GDM1 (cell line): ENCODE results near the gene ARL4A.
"Not testable (repeated sequence)": the region's sequence is repeated elsewhere in the genome, so short reads cannot be mapped to it uniquely, and the experiment has no call there.

ENCODE experiments used
- DNase-seq: peaks from one replicate; lab custom pipeline; 2025; lab: John Stamatoyannopoulos, UW

ARL4A gene

GRCh38 chr7:12670000-12670729 is 17.3 kb upstream of the ARL4A start:
- no peak for DNase-seq

DNA sequence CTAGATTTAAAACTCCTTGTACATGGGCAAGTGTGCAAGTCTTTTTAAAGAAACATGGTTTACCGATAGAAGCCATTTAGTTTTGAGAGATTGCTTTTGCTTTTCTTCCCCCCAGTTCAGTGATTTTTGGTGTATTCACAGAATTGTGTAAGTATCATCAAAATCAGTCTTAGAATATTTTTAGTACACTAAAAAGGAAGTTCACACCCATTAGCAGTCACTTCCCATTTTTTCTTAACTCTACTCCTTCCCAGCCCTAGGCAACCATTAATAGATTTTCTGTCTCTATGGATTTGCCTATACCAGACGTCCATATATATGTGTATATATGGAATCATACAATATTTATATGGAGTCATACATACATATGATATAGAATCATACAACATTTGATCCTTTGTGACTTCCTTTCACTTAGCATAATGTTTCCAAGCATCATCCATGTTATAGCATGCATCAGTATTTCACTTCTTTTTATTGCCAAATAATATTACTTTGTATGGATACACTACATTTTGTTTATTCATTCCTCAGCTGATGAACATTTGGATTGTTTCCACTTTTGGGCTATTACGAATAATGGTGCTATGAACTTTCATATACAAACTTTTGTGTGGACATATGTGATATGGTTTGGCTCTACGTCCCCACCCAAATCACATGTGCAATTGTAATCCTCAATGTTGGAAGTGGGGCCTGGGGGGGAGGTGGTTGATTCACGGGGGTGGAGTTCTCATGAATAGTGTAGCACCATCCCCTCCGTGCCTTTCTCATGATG is 16.5 kb upstream of the ARL4A start:
- DNase-seq: no peak

- DNase-seq: not testable (repeated sequence)
Observed at GRCh38 chr7:12673436-12673835, 14.0 kb upstream of the ARL4A start.

GRCh38 chr7:12674053-12674452 is 13.4 kb upstream of the ARL4A start:
- DNase-seq: no peak

DNA sequence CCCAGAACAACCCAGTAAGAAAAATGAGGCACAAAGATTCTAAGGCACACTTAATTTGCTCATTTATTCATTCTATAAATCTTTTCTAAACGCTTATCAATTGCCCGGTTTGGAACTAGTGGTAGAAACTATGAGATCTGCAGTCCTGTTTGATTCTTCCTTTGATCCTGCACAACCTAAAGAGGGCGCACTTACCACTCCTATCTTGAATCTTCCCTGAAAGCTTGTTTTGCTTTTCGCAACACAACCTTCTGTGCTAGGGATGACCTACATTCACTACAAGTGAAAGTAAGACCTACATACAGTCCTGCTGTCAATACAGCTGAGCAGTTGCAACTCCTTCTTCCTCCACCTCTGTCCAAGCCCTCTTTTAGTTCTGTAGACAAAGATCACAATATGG is 12.6 kb upstream of the ARL4A start:
- DNase-seq: peak; percentile 33

GRCh38 chr7:12683678-12684585 is 3.5 kb upstream of the ARL4A start:
- DNase-seq: no peak

DNA sequence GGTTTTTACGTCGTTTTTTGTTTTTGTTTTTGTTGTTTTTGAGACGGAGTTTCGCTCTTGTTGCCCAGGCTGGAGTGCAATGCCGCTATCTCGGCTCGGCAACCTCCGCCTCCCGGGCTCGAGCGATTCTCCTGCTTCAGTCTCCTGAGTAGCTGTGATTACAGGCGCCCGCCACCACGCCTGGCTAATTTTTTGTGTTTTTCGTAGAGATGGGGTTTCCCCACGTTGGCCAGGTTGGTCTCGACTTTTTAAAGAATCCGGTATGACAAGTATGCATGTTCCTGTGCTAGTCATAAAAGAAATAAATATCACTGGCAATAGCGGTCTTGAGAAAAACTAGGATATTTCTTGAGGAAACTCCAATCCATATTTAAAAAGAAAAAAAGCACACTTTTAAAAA is 2.7 kb upstream of the ARL4A start:
- no peak for DNase-seq

GRCh38 chr7:12685550-12685949 is 1.9 kb upstream of the ARL4A start:
- DNase-seq: peak; percentile 35

GRCh38 chr7:12686234-12686890 is 1.1 kb upstream of the ARL4A start:
- peak; percentile 90 for DNase-seq

- no peak for DNase-seq
Observed at GRCh38 chr7:12687718-12688171, 312 bp downstream of the ARL4A start.

DNA sequence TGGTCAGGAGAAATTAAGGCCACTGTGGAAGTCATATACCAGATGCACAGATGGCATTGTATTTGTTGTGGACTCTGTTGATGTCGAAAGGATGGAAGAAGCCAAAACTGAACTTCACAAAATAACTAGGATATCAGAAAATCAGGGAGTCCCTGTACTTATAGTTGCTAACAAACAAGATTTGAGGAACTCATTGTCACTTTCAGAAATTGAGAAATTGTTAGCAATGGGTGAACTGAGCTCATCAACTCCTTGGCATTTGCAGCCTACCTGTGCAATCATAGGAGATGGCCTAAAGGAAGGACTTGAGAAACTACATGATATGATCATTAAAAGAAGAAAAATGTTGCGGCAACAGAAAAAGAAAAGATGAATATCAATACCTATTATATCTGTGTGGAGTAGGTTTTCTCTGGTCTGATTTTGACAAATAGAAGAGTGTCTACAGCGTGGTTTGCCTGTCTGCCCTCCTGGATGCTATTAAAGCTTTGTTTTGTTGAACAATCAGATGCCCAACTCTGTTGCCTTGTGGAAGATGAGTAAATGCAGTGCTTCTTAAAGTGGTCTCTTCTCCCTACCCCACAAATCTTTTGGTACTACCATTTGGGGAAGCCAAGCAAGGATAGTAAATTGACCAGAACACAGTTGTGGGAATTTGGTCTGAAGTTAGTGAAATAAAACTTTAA is 1.2 kb downstream of the ARL4A start:
- DNase-seq: not testable (repeated sequence)

GRCh38 chr7:12689451-12689850 is 2.0 kb downstream of the ARL4A start:
- DNase-seq: no peak

DNA sequence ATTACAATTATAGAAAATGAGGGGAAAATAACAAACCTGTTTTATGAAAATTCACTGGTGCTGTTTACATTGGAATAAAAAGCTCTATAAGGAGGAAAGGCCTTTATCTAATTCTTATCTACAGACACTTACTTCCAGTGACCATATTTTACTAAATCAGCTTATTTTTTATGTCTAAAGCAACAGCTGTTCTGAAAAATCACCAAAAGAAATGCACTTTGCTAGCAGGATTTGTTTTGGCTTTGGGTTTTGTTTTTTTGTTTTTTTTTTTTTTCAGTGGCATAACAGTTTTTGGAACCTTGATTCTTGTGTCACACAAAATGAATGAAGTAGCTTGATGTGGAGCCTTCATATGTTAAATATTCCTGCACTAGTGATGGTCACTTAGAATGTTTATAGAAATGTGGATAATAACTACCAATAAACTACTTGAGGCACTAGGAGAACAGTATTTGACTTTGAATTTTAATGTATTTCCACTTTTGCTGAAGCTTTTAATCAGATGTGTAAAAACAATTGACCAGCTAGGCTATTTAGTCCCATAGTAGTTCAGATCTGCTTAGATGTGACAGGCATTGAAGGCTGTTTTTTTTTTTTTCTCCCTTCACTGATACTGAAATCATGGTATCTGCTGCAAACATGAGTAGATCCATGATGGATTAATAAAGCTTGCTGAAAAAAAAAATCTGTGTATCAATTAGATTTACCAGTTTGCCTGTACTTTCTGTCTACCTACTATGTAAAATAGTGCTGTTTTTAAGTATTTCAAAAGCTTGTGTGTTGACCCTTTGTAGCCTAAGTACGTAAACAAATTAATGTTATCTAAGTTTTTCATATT is 2.8 kb downstream of the ARL4A start:
- no peak for DNase-seq

- DNase-seq: not testable (repeated sequence)
Observed at GRCh38 chr7:12691388-12691787, 4.0 kb downstream of the ARL4A start.

DNA sequence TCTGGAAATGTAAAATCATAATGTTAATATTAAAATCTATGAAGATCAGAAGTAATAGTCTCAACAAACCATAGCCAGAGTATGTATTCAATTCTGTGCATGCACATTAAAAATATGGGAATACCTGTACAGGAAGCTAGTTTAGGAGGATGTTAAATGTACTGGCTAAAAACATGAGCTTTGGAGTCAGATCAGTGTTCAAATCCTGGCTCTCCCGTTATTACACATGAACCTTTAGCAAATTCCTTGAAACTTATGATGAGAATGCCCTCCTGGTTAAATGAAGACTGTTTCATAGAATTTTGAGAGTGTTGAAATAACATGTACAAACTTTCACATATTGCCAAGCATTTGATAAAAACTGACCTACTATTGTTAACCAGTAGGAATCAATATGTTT is 4.6 kb downstream of the ARL4A start:
- DNase-seq: no peak

GRCh38 chr7:12692479-12693259 is 5.2 kb downstream of the ARL4A start:
- DNase-seq: no peak

DNA sequence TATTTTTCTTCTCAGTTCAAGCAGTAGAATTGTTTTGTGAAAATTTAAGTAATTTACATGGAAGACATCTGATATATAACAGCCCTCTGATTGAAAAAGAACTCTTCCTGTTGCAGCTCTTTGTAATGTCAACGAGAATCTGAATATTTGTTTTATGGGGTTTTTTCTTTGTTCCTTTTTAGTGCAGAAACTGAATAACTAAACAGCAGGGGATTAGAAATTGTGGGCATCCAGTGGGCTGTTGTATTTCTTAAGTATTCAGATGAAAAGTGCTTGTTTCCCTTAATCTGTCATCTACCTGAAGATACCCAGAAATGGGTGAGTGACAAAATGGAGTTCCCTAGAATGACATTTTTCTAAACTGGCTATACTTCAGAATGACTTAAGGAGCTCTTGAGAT is 7.4 kb downstream of the ARL4A start:
- no peak for DNase-seq

DNA sequence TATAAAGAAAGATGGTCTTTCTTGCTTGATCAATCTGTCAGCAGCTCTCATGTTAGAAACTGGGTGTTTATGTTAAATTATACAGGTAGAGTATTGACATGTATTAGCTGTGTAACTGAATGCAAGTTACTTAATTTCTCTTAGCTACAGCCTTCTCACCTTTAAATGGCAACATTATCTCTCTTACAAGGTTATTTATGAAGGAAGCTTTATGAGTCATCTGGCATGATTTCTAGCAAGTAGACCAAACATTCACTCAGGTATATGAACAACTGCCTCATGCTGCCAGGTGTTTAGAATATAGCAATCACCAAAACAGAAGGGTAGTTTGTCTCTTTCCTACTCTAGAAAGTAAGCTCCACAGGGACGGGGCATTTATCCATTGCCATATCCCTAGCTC is 8.5 kb downstream of the ARL4A start:
- DNase-seq: no peak

- DNase-seq: no peak
Observed at GRCh38 chr7:12699299-12699698, 11.9 kb downstream of the ARL4A start.

DNA sequence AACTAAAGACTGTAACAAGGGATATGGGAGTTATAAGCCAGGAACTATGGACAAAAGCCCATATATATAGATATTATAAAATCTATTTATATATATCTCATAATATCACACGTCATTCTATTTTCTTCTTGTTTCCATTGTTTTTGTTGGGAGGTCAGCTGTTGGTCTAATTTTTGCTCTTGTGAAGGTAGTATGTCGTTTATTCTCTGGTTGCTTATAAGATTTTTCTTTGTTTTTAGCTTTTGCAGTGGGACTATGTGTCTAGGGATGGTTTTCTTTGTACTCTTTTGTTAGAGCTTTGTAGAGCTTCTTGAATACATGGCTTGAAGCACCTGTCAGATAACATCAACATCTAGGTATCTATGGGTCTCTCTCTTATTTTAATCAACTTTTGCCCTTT is 14.0 kb downstream of the ARL4A start:
- no peak for DNase-seq
